H1 (cell line): ENCODE measurements around the gene RNF38. TPM values are rescaled to one million over a fixed set of nuclear protein-coding genes. Genes with fewer than 3 reads are reported as not detected.

Source experiments
- SRF ChIP-seq: IDR thresholded peaks from 2 replicates; pipeline ENCODE4 v1.6.1; 2011; ENCODE audit warnings: mild to moderate bottlenecking, low read depth, low read length, moderate library complexity
- polyA plus RNA-seq, 7 experiments: library from polyadenylated mRNA; depleted of rRNA in 3 of 7; stranded (reverse) in 5 of 7; unstranded in 2 of 7; fragments of >200 nt in 5 of 7; fragments of 200-250 nt in 2 of 7; gene quantifications; 1 replicate in 5 of 7; 2 replicates in 1 of 7; 4 replicates in 1 of 7; pipeline versions ENCODE4 v1.2.1 to v1.2.3, GENCODE V29; 2011 to 2013; ENCODE audit warnings: missing spikeins in 2 of 7, mixed read lengths in 2 of 7
- total RNA-seq: library from RNA; stranded (reverse); fragmentation: NEBNext Ultra II Directional; extraction: Animal tissue kit (Norgen Biotek cat#: 25700); gene quantifications from 2 replicates; pipeline ENCODE4 v1.2.1, GENCODE V29; 2021
- TF ChIP-seq, protein P1 (sequence below): fragments of 300-600 bp; sonication (generic); IDR thresholded peaks from 2 replicates; pipeline ENCODE4 v1.7.1; 2012; ENCODE audit warnings: low read length, moderate library complexity, mild to moderate bottlenecking, inconsistent platforms; ENCODE audit not compliant: insufficient replicate concordance

Gene RNF38
- total and polyA plus RNA-seq, 2 of the 8 experiments (the other 6 are each of a cell fraction or from before 2014, with no cell fraction given): 54.9 to 60.9 TPM

GRCh38 chr9:36316611-36317317 lies 83.3 kb downstream of the RNF38 start (continued):
- TF ChIP-seq, protein P1, sequence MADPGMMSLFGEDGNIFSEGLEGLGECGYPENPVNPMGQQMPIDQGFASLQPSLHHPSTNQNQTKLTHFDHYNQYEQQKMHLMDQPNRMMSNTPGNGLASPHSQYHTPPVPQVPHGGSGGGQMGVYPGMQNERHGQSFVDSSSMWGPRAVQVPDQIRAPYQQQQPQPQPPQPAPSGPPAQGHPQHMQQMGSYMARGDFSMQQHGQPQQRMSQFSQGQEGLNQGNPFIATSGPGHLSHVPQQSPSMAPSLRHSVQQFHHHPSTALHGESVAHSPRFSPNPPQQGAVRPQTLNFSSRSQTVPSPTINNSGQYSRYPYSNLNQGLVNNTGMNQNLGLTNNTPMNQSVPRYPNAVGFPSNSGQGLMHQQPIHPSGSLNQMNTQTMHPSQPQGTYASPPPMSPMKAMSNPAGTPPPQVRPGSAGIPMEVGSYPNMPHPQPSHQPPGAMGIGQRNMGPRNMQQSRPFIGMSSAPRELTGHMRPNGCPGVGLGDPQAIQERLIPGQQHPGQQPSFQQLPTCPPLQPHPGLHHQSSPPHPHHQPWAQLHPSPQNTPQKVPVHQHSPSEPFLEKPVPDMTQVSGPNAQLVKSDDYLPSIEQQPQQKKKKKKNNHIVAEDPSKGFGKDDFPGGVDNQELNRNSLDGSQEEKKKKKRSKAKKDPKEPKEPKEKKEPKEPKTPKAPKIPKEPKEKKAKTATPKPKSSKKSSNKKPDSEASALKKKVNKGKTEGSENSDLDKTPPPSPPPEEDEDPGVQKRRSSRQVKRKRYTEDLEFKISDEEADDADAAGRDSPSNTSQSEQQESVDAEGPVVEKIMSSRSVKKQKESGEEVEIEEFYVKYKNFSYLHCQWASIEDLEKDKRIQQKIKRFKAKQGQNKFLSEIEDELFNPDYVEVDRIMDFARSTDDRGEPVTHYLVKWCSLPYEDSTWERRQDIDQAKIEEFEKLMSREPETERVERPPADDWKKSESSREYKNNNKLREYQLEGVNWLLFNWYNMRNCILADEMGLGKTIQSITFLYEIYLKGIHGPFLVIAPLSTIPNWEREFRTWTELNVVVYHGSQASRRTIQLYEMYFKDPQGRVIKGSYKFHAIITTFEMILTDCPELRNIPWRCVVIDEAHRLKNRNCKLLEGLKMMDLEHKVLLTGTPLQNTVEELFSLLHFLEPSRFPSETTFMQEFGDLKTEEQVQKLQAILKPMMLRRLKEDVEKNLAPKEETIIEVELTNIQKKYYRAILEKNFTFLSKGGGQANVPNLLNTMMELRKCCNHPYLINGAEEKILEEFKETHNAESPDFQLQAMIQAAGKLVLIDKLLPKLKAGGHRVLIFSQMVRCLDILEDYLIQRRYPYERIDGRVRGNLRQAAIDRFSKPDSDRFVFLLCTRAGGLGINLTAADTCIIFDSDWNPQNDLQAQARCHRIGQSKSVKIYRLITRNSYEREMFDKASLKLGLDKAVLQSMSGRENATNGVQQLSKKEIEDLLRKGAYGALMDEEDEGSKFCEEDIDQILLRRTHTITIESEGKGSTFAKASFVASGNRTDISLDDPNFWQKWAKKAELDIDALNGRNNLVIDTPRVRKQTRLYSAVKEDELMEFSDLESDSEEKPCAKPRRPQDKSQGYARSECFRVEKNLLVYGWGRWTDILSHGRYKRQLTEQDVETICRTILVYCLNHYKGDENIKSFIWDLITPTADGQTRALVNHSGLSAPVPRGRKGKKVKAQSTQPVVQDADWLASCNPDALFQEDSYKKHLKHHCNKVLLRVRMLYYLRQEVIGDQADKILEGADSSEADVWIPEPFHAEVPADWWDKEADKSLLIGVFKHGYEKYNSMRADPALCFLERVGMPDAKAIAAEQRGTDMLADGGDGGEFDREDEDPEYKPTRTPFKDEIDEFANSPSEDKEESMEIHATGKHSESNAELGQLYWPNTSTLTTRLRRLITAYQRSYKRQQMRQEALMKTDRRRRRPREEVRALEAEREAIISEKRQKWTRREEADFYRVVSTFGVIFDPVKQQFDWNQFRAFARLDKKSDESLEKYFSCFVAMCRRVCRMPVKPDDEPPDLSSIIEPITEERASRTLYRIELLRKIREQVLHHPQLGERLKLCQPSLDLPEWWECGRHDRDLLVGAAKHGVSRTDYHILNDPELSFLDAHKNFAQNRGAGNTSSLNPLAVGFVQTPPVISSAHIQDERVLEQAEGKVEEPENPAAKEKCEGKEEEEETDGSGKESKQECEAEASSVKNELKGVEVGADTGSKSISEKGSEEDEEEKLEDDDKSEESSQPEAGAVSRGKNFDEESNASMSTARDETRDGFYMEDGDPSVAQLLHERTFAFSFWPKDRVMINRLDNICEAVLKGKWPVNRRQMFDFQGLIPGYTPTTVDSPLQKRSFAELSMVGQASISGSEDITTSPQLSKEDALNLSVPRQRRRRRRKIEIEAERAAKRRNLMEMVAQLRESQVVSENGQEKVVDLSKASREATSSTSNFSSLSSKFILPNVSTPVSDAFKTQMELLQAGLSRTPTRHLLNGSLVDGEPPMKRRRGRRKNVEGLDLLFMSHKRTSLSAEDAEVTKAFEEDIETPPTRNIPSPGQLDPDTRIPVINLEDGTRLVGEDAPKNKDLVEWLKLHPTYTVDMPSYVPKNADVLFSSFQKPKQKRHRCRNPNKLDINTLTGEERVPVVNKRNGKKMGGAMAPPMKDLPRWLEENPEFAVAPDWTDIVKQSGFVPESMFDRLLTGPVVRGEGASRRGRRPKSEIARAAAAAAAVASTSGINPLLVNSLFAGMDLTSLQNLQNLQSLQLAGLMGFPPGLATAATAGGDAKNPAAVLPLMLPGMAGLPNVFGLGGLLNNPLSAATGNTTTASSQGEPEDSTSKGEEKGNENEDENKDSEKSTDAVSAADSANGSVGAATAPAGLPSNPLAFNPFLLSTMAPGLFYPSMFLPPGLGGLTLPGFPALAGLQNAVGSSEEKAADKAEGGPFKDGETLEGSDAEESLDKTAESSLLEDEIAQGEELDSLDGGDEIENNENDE: no peak
- no peak for TF ChIP-seq SRF
